ENCODE measurements around the gene HDAC8. TPM values are rescaled to one million over a fixed set of nuclear protein-coding genes. Genes with fewer than 3 reads are reported as not detected.

HDAC8 gene
- polyA plus RNA-seq, 1 donor from 2014 or later = 54.0 TPM

DNA sequence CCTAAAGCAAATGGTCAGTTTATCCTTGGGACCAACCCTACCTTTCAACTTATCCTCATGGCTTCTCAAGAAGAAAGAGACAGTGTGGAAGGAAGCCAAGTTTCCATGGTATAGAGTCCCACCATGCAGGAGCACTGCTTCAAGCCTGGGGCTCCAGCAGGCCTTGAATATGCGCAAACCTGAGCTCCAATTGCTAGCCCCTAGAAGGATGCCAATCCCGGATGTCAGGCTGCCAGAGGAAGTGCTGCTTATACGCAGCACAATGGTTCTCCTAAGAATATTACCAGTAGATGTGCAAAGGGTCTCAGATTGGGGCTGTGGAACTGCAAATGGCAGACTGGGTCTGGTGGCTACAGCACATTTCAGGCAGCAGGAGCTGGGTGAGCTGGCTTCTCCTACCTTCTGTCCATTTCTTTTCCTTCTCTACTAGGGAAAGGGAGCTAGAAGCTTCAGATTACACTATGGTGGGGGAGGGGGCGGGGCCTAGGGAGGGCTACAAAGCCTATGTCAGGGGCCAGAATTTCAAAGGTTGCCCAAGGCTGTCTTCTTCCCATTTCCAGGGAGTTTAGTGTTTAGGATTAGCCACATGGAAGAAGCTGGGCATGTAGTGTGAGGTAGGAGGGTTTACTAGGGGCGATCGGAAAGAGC lies 226.2 kb downstream of the HDAC8 start:
- no peaks in the 10 kb centered on the region for H3K36me3 ChIP-seq (ENCODE audit: insufficient read depth, low read length)
- no peaks in the 10 kb centered on the region for H3K27me3 ChIP-seq (ENCODE audit: insufficient read depth, low read depth, low read length)
- H3K27ac ChIP-seq (ENCODE audit: low read length) = no peak overlapping the region
- no peak overlapping the region for H3K4me3 ChIP-seq (ENCODE audit: low read length)
- H3K9me2 ChIP-seq (ENCODE audit: insufficient read depth, low read length) = no peaks in the 10 kb centered on the region
- no peaks in the 10 kb centered on the region for H3K79me2 ChIP-seq (replicated peaks; ENCODE audit: insufficient read depth, low read length)
- H3K4me2 ChIP-seq (ENCODE audit: low read length) = no peak overlapping the region
- H2AFZ ChIP-seq (ENCODE audit: low read depth, low read length) = no peak overlapping the region
- H3K9ac ChIP-seq (ENCODE audit: low read length) = no peak overlapping the region
- no peaks in the 10 kb centered on the region for H4K20me1 ChIP-seq (ENCODE audit: insufficient read depth)
- no peaks in the 10 kb centered on the region for H3K9me3 ChIP-seq (ENCODE audit: low read length)
- H3F3A ChIP-seq (ENCODE audit: insufficient read depth, low read length, poor library complexity, severe bottlenecking) = no peaks in the 10 kb centered on the region
- TF ChIP-seq EZH2 (IDR thresholded peaks at IDR 0.05; ENCODE audit: borderline replicate concordance, insufficient read depth, low read length, poor library complexity, severe bottlenecking) (no peak), RAD21 (conservative IDR thresholded peaks at IDR 0.05) (no peak), SMC3 (conservative IDR thresholded peaks at IDR 0.05; ENCODE audit: poor library complexity) (no peak), EP300 (conservative IDR thresholded peaks at IDR 0.05; ENCODE audit: poor library complexity, severe bottlenecking) (no peak)
- TF ChIP-seq, protein P1, sequence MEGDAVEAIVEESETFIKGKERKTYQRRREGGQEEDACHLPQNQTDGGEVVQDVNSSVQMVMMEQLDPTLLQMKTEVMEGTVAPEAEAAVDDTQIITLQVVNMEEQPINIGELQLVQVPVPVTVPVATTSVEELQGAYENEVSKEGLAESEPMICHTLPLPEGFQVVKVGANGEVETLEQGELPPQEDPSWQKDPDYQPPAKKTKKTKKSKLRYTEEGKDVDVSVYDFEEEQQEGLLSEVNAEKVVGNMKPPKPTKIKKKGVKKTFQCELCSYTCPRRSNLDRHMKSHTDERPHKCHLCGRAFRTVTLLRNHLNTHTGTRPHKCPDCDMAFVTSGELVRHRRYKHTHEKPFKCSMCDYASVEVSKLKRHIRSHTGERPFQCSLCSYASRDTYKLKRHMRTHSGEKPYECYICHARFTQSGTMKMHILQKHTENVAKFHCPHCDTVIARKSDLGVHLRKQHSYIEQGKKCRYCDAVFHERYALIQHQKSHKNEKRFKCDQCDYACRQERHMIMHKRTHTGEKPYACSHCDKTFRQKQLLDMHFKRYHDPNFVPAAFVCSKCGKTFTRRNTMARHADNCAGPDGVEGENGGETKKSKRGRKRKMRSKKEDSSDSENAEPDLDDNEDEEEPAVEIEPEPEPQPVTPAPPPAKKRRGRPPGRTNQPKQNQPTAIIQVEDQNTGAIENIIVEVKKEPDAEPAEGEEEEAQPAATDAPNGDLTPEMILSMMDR (IDR thresholded peaks at IDR 0.05; ENCODE audit: poor library complexity, severe bottlenecking) = no peak

DNA sequence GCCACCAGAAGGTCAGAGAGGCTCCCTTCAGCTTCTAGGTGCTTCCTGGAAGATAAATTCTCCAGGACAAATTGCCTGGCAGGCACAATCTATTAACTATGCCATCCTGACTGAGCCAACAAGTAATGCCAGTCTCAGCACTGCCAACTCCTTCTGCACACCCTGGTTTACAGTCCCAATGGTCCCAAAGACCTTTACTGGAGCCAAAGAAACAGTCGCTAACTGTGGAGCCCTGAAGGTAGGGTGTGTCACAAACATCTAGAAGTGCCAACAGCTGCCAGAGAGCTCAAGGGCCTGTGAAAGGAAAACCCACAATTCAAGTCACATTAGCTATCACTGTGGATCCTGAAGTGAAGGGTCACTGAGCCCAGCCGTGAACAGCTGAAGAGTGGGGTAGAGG lies 232.0 kb downstream of the HDAC8 start:
- Histone ChIP-seq H3F3A (ENCODE audit: insufficient read depth, low read length, poor library complexity, severe bottlenecking) (no peaks in the 10 kb centered on the region), H3K27me3 (ENCODE audit: insufficient read depth, low read depth, low read length) (no peaks in the 10 kb centered on the region), H3K36me3 (ENCODE audit: insufficient read depth, low read length) (no peaks in the 10 kb centered on the region), H3K79me2 (replicated peaks; ENCODE audit: insufficient read depth, low read length) (no peaks in the 10 kb centered on the region), H3K9me2 (ENCODE audit: insufficient read depth, low read length) (no peaks in the 10 kb centered on the region), H2AFZ (ENCODE audit: low read depth, low read length) (no peak overlapping the region), H3K27ac (ENCODE audit: low read length) (no peak overlapping the region), H3K9me3 (ENCODE audit: low read length) (no peaks in the 10 kb centered on the region), H4K20me1 (ENCODE audit: insufficient read depth) (no peaks in the 10 kb centered on the region), H3K4me2 (ENCODE audit: low read length) (no peak overlapping the region), H3K4me3 (ENCODE audit: low read length) (no peak overlapping the region), H3K9ac (ENCODE audit: low read length) (no peak overlapping the region)
- TF ChIP-seq TAF1 (IDR thresholded peaks at IDR 0.05; ENCODE audit: low read depth) (no peak), REST (IDR thresholded peaks at IDR 0.05; ENCODE audit: borderline replicate concordance) (no peak), RAD21 (conservative IDR thresholded peaks at IDR 0.05) (no peak), SMC3 (conservative IDR thresholded peaks at IDR 0.05; ENCODE audit: poor library complexity) (no peak), POLR2AphosphoS5 (IDR thresholded peaks at IDR 0.05) (no peak), EP300 (conservative IDR thresholded peaks at IDR 0.05; ENCODE audit: poor library complexity, severe bottlenecking) (no peak)
- TF ChIP-seq, protein P1 (IDR thresholded peaks at IDR 0.05; ENCODE audit: poor library complexity, severe bottlenecking) = no peak

All from neural cell (in vitro differentiated cells).